ENCODE measurements around the gene PSMB3.

Gene PSMB3

DNA sequence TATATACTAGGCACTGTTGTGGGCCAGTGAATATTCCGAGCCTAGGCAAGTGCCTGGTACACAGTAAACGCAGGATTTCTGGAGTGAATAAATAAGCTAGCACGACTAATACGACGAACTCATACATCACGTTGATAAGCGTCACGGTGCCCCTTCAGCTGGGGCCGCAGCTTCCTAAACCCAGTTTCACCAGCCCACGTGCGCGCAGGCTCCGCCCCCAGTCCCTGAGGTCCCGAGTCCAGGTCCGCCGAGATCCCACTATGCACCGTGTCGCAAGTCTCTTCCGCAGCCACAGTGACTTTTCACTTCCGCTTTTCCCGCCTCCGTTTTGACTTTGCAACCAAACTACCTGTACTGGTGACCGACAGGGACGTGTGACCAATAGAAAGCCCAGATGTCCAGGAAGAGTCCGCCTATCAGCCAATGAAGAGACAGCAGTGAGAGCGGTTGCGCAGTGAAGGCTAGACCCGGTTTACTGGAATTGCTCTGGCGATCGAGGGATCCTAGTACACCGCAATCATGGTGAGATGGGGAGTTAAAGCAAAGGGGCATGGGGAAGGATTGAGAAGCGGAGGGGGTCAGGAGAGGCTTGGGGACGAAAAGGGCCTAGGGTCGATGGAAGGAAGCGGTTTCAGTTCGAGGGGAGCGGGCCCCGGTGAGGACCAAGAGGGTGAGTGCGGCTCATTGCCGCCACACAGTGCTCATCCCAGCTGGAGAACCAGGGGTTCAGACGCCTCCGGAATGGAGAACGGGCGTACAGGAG is at the start of gene PSMB3:
TSS of gene PSMB3 (plus strand) at position 434 of the 763 bp plus-strand sequence. CDS start at position 520, 86 bp downstream.
- DNase-seq (ENCODE audit: low spot score): peak; percentile 100

DNA sequence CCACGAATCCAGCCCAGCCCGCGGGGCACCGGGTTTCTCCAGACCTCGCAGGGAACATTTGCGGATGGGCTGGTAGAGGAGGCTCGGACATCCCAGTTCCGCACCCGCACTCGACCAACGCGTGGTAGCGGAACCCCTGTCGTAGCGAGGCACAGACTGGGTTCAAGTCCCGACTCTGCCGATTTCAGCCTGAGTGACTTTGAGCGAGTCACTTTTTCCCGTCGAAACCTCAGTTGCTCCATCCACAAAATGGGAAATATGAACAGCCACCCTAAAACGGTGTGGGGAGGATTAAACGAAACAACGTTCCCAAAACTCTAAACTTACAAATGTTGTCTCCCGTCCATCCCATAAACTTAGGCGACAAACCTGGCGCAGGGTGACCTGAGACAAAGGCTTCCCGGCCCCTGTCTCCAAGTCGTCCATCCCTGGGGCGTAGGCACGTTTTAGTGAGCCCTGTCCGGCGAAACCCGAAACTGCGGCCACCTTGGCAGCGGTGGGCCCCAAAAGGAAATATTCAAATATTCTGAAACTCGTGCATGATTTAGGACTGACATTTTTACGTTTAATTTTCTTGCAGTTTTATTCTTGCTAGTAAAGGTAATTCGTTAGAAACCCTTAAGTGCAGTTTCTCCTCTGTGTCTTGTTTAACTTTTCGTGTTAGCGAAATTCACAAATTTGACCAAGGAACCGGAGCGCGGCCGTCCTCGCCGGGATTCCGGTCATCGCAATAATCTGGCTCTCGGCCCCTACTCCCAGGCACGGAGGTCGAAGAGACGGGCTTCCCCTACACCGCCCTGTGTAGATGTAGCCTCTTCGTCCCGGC is 49.4 kb upstream of the PSMB3 start:
- peak; percentile 35 for DNase-seq (ENCODE audit: low spot score)

DNA sequence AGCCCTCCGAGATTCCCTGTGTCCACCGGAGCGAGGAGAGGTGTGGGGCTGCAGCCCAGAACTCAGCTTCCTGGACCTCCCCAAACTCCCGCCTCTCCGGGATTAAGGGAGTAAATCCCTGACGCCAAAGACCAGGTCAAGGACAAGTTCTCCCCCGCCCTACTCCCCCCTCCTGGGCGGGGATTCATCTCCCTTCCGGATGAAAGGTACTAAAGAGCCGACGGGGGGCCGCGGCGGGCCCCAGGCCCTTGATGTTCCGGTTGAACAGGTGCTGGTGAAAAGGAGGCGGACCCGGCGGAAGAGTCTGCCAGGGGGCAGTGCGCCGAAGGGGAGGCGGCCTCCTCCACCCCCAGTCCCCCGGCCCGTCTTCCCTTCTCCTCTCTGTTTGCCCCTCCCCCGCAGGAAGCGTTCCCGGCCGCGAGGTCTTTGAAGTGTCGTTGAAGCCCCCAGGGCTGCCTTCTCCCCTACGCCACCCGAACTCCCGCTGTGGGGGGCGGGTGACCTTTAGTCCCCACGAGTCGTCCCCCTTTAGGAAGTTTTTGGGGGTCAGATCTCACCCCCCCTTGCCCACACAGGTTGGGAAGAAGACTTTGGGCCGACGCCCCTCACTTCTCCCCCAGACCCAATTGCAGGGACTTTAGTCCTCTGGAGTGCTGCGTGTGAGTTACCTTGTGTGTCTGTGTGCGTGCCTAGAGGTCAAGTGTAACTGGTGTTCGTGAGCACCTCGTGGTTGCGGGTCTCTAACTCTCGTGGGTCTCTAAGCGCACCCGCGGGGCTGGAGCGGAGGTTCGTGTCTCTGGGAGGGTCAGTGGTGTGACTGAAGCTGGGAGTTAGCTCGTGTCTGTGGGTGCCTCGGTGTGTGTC is 48.6 kb upstream of the PSMB3 start:
- peak; percentile 94 for DNase-seq (ENCODE audit: low spot score)

DNA sequence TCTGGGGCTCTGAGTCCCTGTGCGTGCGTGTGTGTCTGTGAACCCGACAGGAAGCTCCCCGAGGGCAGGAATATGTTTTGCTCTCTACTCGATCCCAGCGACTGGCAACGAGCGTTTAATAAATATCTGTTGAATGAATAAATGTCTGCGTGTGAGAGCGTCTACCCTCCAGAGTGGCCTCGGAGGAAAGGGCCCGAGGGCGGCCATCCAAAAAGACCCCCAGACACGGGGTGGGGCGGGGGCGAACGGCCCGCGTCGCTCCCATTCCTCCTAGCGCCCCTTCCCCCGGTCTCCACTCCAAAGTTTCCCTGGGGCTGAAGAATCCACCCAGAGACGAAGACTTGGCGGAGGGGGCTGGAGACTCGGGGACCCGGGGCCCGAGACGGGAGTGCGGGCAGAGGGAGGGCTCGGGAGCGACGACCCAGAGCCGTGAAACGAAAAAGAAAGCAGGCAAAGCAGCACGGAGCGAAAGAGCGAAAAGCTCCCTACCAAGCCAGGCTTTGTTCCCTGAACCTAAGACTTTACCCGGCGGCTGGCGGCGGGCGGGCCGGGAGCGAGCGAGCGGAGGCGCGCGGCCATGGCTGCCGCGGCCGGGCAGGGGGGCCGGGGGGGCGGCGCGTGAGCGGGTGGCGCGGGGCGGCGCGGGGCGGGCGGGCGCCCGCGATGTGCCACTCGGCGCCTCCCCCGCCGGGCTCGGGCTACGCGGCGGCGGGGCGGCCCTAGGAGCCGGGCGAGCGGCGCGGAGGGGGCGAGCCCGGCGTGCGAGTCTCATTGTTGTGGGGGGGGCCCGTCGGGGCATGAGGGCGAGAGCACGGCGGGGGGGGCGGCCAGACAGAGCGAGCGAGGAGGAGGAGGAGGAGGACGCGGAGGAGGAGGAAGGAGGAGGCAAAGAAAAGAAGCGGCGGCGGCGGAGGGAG is 47.7 kb upstream of the PSMB3 start, which contains the start of gene MLLT6:
TSS of gene MLLT6 (plus strand) at position 668 of the 917 bp plus-strand sequence. CDS start 360 bp downstream, outside the sequence.
- DNase-seq (ENCODE audit: low spot score): peak; percentile 79

DNA sequence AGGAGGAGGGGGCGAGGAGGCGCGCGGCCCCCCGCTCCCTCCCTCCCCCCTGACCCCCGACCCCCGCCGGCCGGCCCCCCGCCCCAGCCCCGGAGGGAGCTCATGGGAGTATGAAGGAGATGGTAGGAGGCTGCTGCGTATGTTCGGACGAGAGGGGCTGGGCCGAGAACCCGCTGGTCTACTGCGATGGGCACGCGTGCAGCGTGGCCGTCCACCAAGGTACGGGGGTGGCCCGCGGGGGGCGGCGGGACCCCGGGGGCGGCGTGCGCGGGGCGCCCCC is 47.1 kb upstream of the PSMB3 start:
- DNase-seq (ENCODE audit: low spot score): no peak

DNA sequence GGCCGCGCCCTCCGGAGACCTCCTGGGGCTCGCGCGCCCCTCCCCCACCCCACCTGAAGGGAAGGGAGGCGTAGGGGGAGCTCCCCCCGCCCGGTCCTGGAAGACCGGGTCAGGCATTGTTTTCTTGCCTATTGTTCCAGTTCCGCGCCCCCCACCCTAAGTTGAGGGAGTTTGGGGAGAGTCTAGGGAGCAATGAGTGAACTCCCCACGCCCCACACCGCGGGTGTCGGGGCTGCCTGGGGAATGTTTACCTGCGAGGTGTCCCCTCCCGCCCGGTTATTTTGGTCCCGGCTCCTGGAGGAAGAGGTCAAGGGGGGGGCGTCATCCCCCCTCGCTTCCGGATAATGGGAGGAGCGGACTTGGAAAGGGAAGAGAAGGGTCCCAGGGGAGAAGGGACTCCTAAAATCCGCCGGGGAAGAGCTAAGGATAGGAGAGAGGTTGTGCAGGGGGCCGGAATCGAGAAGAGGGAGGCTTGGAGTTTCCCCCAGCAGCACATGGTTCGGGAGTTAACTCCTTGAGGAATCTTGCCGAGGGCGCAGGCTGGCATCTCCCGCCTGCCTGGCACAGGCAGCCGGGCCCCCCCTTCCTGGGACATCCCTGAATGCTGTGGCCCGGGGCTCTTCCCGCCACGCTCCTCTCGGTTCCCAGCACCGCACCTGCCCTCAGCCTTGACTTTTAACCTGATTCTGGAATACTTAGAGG is 46.6 kb upstream of the PSMB3 start:
- DNase-seq (ENCODE audit: low spot score): peak; percentile 52

DNA sequence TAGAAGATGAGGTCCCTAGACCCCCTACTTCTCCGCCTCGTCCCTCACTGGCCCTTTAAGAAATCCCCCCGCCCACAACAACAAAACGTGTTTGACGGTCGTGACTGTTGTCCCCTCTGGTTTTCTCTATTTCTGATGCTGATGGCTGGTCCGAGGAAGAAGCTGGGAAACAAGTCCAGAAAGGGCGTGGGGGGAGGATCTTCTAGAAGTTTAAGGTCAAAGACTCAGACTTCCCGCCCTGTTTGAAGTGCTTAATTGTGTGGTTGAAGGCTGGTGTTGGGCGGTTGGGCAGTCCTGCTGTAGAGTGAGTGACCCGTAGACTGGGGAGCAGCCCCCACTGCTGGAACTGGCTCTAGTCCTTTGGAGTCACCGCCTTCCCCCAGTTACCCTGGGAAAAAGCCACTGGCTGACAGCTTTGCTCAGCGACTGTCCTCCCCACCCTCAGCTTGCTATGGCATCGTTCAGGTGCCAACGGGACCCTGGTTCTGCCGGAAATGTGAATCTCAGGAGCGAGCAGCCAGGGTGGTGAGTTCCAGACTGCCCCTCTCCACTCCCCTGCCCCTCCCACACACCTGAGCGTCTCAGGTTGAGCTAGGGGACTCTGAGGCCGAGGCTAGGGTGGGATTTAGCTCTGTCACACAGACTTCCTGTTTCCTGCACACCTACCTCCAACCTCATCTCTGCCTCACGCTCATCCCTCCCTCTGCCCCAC is 45.9 kb upstream of the PSMB3 start:
- DNase-seq (ENCODE audit: low spot score): no peak

DNA sequence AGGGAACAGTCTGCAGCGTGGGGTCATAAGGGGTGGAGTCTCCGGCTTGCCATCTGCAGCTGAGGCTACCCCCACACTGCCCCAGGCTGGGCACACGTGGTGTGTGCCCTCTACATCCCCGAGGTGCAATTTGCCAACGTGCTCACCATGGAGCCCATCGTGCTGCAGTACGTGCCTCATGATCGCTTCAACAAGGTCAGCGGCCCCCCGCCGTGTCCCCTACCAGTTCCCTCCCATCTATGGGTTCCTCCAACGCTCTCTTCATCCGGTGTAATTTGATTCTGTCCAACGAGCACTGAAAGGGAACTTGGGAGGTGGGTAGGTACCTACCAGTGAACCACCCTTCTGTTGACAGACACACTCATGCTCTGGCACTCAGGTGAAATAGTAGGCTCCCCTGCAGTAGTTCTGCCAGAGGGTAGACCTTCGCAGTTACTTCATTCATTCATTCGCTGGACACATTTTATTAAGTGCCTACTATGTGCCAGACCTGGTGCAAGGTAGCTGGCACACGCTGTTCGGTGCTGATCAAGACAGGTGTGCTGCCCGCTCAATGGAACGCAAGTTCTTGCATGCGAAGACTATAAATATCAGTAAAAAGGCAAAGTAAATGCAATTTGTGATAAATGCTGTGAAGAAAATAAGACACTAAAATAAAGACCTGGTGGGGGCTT is 44.7 kb upstream of the PSMB3 start:
- no peak for DNase-seq (ENCODE audit: low spot score)

DNA sequence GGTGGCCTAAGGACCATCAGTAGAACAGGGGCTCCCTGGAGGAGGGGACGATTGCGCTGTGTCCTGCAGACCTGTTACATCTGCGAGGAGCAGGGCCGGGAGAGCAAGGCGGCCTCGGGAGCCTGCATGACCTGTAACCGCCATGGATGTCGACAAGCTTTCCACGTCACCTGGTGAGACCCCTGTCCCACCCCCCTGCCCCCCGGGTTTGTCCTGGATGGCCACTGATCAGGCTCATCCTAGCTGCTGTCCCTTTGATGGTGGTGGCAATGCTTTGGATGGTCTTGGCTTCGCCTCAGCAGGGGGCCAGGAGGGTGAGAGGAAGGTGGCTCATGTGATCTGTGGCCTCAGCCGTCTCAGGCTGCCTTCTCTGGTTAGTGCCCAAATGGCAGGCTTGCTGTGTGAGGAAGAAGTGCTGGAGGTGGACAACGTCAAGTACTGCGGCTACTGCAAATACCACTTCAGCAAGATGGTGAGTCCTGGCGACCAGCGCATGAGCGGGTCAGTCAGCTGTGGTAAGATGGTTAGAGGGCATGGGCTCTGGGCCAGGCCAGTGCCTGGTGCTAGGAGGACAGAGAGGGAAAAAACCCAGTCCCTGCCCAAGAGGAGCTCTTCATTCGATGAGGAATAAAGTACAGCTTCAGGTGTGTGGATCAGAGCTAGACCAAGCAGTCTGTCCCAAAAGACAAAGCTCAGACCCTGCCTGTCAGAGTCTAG is 43.3 kb upstream of the PSMB3 start:
- no peak for DNase-seq (ENCODE audit: low spot score)

DNA sequence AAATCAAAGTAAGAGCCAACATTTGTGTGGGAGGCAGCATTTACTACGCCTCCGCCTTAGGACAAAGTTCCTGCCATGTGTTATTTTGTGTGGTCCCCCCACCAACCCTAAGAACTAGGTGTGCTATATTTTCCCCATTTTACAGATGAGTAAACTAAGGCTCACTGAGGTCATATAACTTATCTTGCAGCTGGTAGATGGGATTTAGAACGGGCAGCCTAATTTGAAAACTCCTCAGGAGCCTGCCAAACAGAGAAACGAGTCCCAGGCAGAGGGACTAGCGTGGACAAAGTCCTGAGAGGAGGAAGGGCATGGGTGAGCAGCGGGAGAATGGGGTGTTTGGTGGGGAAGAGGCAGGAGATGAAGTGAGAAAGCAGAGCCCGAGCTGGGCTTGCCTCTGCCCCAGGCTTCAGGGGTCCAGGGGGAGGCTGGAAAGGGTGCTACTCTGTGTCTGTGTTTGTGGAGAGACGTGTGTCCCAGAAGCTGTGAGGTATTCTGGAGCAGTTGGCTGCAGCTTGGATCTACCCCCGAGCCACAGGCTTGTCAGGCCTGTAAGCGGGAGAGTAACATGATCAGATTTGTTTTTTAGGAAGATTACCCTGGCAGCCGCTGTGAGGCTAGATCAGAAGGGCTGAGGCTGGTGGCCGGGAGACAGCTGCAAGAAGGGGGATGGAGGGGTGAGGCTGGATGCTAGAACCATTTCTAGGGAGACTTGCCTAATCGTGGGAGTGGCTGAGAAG is 42.5 kb upstream of the PSMB3 start:
- DNase-seq (ENCODE audit: low spot score): no peak

DNA sequence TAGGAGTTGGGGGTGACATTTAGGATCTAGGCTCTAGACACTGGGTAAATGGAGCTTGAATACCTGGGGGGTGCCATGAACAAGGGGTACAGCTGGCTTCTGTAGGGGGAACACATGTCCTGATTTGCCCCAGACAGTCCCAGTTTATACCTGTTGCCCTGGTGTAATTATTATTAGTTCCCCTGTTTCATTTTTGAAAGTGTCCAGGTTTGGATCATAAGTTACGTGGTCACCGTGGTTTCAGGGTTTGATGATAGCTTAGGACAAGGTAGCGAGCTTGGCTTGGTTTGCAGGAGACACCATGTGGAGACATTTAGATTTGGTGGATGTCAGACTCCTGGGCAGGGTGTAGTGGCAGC is 42.0 kb upstream of the PSMB3 start:
- no peak for DNase-seq (ENCODE audit: low spot score)

DNA sequence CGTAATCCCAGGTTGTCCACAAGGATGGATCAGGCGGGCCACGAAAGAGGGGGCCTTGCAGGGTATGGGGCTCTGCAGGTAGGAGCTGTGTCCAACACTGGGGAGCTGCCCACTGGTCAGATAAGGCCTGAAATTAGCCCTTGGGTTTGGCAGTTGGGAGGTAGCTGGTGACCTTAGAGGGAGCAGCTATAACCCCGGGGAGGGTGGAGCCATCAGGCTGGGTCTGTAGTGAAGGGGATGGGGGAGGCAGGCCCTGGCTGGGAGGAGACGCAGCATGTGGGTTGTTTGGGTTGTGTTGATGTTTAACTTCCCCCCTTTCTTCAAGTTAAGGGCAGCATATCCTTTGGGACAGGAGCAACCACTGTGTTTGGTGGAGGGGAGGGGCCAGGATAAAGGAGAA is 41.6 kb upstream of the PSMB3 start:
- no peak for DNase-seq (ENCODE audit: low spot score)

DNA sequence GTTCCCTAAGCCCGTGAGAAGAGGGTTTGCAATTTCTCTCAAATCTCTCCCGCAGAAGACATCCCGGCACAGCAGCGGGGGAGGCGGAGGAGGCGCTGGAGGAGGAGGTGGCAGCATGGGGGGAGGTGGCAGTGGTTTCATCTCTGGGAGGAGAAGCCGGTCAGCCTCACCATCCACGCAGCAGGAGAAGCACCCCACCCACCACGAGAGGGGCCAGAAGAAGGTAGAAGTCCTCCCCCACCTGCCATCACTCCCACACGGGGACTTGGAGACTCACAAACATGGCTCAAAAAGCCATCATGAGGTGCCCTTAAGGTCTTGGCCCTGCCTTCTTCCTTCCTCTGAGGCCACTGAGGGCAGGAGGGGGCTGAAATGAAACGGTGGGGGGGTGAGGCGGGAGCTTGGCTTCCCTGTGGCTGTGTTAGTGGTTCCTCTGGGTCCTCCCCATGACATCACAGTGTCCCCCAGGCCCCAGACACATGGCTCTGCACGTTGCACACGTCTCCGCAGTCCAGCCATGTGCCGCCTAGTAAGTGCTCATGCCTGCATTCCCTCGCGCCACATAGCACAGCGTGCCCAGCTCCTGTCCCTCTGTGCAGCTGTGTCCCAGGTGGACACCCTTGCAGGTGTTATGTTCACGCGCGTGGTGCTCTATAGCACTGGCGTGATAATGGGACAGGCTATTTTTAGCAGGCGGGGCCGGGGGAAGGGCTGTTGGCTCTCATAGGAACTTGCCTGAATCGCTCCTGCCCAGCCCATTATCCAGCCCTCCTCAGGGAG is 40.6 kb upstream of the PSMB3 start:
- DNase-seq (ENCODE audit: low spot score): no peak

DNA sequence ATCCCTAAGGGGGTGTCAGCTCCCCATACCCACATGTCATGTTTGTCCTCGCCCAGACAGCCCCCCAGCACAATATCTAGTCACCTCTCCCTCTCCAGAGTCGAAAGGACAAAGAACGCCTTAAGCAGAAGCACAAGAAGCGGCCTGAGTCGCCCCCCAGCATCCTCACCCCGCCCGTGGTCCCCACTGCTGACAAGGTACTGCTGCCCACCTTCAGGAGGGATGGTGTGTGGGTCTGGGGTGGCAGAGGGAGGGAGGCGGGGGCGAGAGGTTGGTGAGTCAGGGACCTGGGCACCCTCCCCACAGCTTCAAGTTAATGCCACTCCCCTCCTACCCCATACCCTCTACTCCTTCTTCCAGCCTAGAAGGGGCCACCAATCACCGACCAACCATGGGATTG is 39.9 kb upstream of the PSMB3 start:
- DNase-seq (ENCODE audit: low spot score): no peak

DNA sequence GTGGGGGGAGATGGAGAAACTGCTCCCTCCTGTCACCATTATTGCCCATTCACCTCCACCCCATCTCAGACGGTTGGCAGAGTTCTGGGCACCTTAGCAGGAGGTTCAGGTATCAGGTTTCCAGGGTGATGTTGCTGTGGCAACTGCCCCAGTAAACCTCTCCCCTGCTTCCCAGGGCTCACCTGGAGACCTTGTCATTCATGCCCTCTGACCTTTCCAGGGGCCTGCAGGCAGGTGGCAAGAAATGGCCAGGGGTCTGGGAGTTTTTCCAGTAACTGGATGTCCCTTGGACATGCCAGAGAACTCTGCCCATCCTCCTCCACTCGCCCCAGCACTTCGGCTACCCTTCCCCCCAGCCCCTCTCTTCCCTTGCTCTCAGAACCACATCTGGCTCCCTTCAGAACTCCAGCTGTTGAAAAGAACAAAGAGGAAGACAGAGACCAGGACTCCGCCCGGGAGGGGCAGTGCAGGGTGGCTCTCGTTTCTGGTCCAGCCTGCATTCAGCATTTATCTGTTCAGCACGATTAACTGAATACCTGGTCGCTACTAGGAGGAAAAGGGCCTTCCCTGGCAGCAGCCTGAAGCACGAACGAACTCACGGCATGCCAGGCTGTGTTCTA is 39.0 kb upstream of the PSMB3 start:
- no peak for DNase-seq (ENCODE audit: low spot score)

DNA sequence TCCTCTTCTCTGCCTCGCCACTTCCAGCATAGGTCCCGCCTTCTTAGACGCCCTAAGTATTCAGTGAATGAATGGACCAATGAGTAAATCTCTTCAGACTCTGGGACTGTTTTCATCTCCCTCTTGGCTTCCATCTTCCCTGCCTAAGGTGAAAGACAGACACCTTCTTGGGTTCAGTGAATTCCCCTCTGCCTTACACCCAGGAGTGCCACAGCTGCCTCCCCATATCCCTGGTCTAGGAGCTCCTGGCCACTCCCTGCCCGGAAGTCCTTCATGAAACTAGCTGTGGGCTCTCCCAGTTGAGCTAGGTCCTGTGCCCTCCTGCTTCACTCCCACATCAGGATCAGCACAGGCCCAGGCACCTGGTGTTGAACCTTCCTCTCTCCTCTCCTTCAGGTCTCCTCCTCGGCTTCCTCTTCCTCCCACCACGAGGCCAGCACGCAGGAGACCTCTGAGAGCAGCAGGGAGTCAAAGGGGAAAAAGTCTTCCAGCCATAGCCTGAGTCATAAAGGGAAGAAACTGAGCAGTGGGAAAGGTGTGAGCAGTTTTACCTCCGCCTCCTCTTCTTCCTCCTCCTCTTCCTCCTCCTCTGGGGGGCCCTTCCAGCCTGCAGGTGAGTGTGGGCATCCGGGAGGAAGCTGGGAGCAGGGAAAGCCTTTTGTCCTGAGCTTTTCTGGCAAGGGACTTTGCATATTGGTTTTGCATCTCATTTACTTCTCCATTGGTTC is 37.2 kb upstream of the PSMB3 start:
- DNase-seq (ENCODE audit: low spot score): no peak

Measured in kidney tubule cell (primary cell).